ENCODE results near the gene ARL6IP1. TPM values are rescaled to one million over a fixed set of nuclear protein-coding genes. Genes with fewer than 3 reads are reported as not detected.
A peak's percentile ranks its signal among the peaks of the same experiment; 100 is the strongest.
"Not testable (repeated sequence)": the region's sequence is repeated elsewhere in the genome, so short reads cannot be mapped to it uniquely, and the experiment has no call there.

ARL6IP1 gene
- total RNA-seq, 6 experiments from 2014 or later, result 92.4 to 163 (median 147) TPM

DNA sequence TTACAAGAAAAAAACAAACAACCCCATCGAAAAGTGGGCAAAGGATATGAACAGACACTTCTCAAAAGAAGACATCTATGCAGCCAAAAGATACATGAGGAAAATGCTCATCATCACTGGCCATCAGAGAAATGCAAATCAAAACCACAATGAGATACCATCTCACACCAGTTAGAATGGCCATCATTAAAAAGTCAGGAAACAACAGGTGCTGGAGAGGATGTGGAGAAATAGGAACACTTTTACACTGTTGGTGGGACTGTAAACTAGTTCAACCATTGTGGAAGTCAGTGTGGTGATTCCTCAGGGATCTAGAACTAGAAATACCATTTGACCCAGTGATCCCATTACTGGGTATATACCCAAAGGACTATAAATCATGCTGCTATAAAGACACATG, 23.7 kb downstream of the ARL6IP1 start:
- H3K4me1 Mint-ChIP-seq (ENCODE audit: low read depth); H3K36me3 Mint-ChIP-seq (ENCODE audit: low read depth); H3K27ac Mint-ChIP-seq; H3K9me3 Mint-ChIP-seq; H3K27me3 Mint-ChIP-seq (ENCODE audit: insufficient read depth); H3K4me3 Mint-ChIP-seq; DNase-seq: not testable (repeated sequence)

- not testable (repeated sequence) for H3K9me3 Mint-ChIP-seq; H3K4me1 Mint-ChIP-seq (ENCODE audit: low read depth); H3K36me3 Mint-ChIP-seq (ENCODE audit: low read depth); H3K27ac Mint-ChIP-seq; DNase-seq; H3K4me3 Mint-ChIP-seq; H3K27me3 Mint-ChIP-seq (ENCODE audit: insufficient read depth)
Measured at GRCh38 chr16:18776334-18776733, 25.0 kb downstream of the ARL6IP1 start.

GRCh38 chr16:18774651-18775050, 26.7 kb downstream of the ARL6IP1 start:
- not testable (repeated sequence) for H3K27ac Mint-ChIP-seq; H3K27me3 Mint-ChIP-seq (ENCODE audit: insufficient read depth); H3K4me3 Mint-ChIP-seq; H3K4me1 Mint-ChIP-seq (ENCODE audit: low read depth); DNase-seq; H3K36me3 Mint-ChIP-seq (ENCODE audit: low read depth); H3K9me3 Mint-ChIP-seq

GRCh38 chr16:18772171-18772570, 29.2 kb downstream of the ARL6IP1 start:
- DNase-seq; H3K27me3 Mint-ChIP-seq (ENCODE audit: insufficient read depth); H3K36me3 Mint-ChIP-seq (ENCODE audit: low read depth); H3K4me3 Mint-ChIP-seq; H3K9me3 Mint-ChIP-seq; H3K4me1 Mint-ChIP-seq (ENCODE audit: low read depth); H3K27ac Mint-ChIP-seq: not testable (repeated sequence)

DNA sequence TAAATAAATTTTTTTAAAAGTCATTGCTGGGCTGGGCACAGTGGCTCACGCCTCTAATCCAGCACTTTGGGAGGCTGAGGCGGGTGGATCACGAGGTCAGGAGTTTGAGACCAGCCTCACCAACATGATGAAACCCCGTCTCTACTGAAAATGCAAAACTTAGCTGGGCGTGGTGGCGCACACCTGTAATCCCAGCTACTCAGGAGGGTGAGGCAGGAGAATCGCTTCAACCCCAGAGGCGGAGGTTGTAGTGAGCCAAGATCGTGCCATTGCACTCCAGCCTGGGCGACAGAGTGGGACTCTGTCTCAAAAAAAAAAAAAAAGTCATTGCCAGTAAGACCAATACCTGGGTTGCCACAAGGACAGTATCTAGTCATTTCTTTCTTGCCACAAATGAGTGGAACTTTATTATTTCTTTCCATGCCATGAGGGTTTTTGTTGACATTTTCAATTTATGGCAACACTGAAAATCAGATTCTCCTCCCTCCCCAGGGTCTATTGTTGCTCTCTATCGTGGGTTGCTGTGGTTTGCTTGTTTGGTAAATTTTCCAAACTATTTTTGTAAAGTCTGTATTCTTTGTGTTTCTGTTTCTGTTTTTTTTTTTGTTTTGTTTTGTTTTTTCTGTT, 30.9 kb downstream of the ARL6IP1 start:
- H3K4me3 Mint-ChIP-seq; H3K27ac Mint-ChIP-seq; H3K27me3 Mint-ChIP-seq (ENCODE audit: insufficient read depth); H3K9me3 Mint-ChIP-seq; H3K4me1 Mint-ChIP-seq (ENCODE audit: low read depth); DNase-seq; H3K36me3 Mint-ChIP-seq (ENCODE audit: low read depth): not testable (repeated sequence)

DNA sequence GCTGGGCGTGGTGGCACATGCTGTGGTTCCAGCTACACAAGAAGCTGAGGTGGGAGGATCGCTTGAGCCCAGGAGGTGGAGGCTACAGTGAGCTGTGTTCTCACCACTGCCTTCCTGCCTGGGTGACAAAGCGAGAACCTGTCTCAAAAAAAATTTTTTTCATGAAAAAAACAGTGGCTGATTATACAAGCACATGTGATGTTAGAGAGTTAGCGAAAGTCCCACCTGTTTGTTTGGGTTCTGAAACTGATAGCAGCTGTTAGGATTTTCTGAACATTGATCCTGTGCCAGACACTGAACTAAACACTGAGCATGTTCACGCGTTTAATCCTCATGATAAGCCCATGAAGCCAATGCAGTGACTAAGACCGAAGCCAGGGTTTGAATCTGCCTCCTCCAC, 34.1 kb downstream of the ARL6IP1 start:
- not testable (repeated sequence) for H3K27me3 Mint-ChIP-seq (ENCODE audit: insufficient read depth); H3K9me3 Mint-ChIP-seq; H3K36me3 Mint-ChIP-seq (ENCODE audit: low read depth); H3K4me1 Mint-ChIP-seq (ENCODE audit: low read depth); H3K27ac Mint-ChIP-seq; H3K4me3 Mint-ChIP-seq; DNase-seq

DNA sequence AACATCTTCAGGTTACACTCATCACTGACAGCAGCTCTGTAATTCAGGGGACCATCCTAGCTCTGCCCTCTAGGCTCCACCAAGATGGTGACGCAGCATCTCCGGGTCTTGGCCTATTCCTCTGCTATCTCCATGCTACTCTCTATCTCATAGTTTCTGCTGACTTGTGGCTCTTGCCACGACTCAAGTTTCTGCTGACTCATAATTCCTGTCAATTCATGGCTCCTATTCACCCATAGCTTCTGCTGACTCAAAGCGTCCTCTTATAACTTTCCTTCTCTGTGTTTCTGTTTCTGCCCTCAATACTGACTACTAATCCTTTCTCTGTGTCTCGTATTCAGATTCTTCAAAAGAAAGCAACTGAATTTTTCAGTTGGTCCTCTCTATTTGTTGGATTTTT, 38.6 kb downstream of the ARL6IP1 start:
- DNase-seq, result peak; percentile 35
- H3K4me1 Mint-ChIP-seq (ENCODE audit: low read depth); H3K9me3 Mint-ChIP-seq; H3K27ac Mint-ChIP-seq; H3K4me3 Mint-ChIP-seq; H3K36me3 Mint-ChIP-seq (ENCODE audit: low read depth); H3K27me3 Mint-ChIP-seq (ENCODE audit: insufficient read depth): not testable (repeated sequence)

DNA sequence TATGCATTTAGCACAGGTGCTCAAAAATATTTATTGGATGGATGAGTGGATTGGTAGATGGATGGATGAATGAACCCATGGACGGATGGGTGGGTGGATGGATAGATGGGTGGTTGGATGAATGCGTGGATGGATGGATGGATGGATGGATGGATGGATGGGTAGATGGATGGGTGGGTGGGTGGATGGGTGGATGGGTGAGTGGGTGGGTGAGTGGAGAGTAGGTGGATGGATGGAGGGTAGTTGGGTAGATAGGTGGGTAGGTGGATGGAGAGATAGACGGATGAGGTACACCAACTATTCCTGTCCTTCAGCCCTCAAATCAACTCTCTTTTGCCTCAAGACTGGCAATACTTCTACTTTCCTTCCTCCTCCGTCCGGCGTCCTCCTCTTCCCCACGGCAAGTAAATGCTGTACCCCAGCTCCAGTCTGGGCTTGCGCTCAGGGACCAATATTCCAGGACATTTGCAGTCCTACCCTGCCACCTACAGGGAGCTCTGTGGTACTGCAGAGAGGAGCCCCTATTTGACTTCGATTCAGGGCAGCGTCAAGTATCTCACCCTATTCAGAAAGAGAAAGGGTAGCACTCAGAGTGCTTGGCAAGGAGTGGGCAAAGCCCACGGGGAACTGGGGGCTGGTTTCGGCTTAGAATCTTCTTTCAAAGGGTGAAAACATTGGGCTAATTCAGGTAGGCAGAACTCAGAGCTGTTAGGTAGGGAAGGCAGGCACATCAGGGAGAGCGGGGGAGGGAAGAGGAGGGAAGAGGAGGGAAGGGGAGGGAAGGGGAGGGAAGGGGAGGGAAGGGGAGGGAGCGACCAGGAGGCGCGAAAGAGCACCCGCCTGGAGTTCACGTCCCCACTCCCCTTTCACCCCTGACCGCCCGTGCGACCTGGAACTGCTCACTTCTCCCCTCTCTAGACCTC, 41.5 kb downstream of the ARL6IP1 start:
- H3K9me3 Mint-ChIP-seq; H3K36me3 Mint-ChIP-seq (ENCODE audit: low read depth); H3K27me3 Mint-ChIP-seq (ENCODE audit: insufficient read depth); H3K27ac Mint-ChIP-seq; H3K4me1 Mint-ChIP-seq (ENCODE audit: low read depth); H3K4me3 Mint-ChIP-seq: not testable (repeated sequence)
- peak; percentile 37 for DNase-seq
- TF ChIP-seq CTCF (IDR thresholded peaks at IDR 0.05), result peak; percentile 78

DNA sequence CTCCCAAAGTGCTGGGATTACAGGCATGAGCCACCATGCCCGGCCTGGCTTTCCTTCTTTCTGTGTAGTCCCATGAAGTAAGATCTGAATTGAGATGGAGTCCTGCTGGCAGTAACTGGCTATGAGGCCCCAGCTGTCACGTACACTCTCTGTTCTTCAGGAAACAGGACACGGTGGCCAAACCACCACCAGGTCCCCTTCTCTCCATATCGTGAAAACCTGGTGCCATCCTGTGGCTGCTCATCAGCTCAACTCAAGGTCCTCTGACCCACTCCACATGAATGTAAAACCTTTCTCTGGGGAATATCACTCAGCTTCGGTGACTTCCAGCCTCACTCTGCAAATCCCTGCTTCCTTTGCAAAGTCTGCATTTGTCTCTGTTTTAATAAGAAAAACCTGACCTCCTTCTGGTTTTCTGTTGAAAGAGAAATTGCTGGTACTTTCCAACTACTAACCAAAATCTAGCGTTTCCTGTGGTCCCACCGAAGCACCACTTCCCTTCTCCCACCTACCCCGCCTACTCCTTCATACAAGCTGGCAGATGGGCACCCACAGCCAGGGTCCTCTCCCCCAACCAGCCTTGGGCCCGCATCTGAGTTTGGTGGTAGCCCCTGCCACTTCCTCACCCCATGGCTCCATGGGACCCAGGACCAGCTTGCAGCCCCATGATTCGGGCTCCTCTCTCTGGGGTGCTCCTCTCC, 43.2 kb downstream of the ARL6IP1 start:
- not testable (repeated sequence) for H3K27me3 Mint-ChIP-seq (ENCODE audit: insufficient read depth); DNase-seq; H3K4me1 Mint-ChIP-seq (ENCODE audit: low read depth); H3K27ac Mint-ChIP-seq; H3K36me3 Mint-ChIP-seq (ENCODE audit: low read depth); H3K9me3 Mint-ChIP-seq; H3K4me3 Mint-ChIP-seq

GRCh38 chr16:18756639-18757038, 44.7 kb downstream of the ARL6IP1 start:
- not testable (repeated sequence) for H3K36me3 Mint-ChIP-seq (ENCODE audit: low read depth); H3K27ac Mint-ChIP-seq; H3K4me1 Mint-ChIP-seq (ENCODE audit: low read depth); H3K9me3 Mint-ChIP-seq; DNase-seq; H3K27me3 Mint-ChIP-seq (ENCODE audit: insufficient read depth); H3K4me3 Mint-ChIP-seq

DNA sequence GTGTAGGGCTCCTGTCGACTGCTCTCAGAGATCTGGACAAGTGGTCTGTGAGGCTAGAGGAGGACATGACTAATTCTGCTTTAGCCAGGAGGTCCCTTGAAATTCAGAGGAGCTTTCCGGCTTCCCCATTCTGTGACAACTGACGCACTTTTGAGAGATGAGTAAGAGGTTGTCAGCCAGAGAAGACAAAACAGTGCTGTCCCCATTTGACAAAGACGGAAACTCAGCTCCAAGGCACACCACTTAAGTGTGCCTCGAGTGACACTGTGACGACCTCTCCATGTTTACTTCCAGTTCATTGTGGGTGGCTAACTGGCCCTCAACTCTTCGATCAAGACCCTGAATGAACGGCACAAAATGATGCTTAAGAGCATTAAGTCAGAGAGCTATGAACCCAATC, 58.5 kb downstream of the ARL6IP1 start:
- DNase-seq; H3K27ac Mint-ChIP-seq; H3K4me3 Mint-ChIP-seq; H3K36me3 Mint-ChIP-seq (ENCODE audit: low read depth); H3K4me1 Mint-ChIP-seq (ENCODE audit: low read depth); H3K9me3 Mint-ChIP-seq; H3K27me3 Mint-ChIP-seq (ENCODE audit: insufficient read depth): not testable (repeated sequence)

All from HFFc6 (cell line).